Activated naive CD4-positive, alpha-beta T cell treated with anti-CD3 and anti-CD28 coated beads, Interleukin-2, amount 50 U/mL, for 24 hours (primary cell): Measurements from ENCODE around the gene ADGRL2.
"Not testable (repeated sequence)": the region's sequence is repeated elsewhere in the genome, so short reads cannot be mapped to it uniquely, and the experiment has no call there.

Experiments
- H3K27ac Mint-ChIP-seq: one replicate; pipeline ENCODE4 v1.8.0; 2021; ENCODE audit warnings: mild to moderate bottlenecking, mixed read lengths
- H3K27me3 Mint-ChIP-seq: one replicate; pipeline ENCODE4 v1.8.0; 2021; ENCODE audit warnings: mixed read lengths
- H3K36me3 Mint-ChIP-seq: one replicate; pipeline ENCODE4 v1.8.0; 2021; ENCODE audit warnings: mixed read lengths
- H3K4me1 Mint-ChIP-seq: one replicate; pipeline ENCODE4 v1.8.0; 2021; ENCODE audit warnings: mixed read lengths
- H3K4me3 Mint-ChIP-seq: one replicate; pipeline ENCODE4 v1.8.0; 2021; ENCODE audit warnings: mild to moderate bottlenecking, mixed read lengths
- H3K9me3 Mint-ChIP-seq: one replicate; pipeline ENCODE4 v1.8.0; 2021; ENCODE audit warnings: mixed read lengths

Gene ADGRL2

DNA sequence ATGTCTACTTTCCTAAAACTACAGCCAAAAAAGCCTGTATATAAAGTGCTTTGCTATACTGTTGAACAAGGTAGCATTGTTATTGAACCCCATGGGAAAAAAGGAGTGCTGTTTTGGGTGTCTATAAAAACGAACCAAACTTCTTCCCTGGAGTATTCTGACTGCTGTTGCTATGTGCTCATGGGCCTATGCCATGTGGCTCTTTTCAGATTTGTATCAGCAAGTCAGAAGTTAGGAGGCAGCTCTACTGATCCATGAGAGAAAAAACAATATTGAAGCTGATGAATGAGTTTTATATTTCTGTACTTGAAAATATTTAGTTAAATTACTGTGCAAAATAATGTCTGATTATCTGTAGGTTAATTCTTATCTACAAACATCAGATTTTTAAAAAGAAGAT, 66.5 kb downstream of the ADGRL2 start:
- H3K4me3 Mint-ChIP-seq = no peak overlapping the region
- no peaks in the 10 kb centered on the region for H3K36me3 Mint-ChIP-seq
- no peak overlapping the region for H3K27ac Mint-ChIP-seq
- H3K27me3 Mint-ChIP-seq = no peaks in the 10 kb centered on the region
- H3K4me1 Mint-ChIP-seq = no peaks in the 10 kb centered on the region
- no peaks in the 10 kb centered on the region for H3K9me3 Mint-ChIP-seq

DNA sequence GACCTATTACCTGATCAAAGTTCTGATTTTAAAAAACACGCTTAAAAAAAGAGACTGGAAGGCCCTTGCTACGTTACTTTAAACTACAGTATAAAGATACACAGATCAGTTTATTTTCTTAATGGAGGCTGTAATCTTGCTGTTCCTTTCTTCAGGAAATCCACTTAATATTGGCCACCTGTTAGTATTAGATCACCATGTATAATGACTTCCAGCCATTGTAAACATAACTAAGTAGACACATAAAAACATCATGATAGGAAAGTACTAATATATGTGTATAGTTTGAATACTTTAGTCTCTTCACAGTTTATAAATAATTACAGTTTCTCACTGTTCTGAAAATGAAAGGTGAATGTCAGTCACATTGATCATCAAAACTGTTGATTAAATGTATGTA, 68.6 kb downstream of the ADGRL2 start:
- Mint-ChIP-seq H3K27ac (no peak overlapping the region), H3K27me3 (no peaks in the 10 kb centered on the region), H3K4me1 (no peaks in the 10 kb centered on the region), H3K9me3 (no peaks in the 10 kb centered on the region), H3K4me3 (no peak overlapping the region), H3K36me3 (no peaks in the 10 kb centered on the region)

DNA sequence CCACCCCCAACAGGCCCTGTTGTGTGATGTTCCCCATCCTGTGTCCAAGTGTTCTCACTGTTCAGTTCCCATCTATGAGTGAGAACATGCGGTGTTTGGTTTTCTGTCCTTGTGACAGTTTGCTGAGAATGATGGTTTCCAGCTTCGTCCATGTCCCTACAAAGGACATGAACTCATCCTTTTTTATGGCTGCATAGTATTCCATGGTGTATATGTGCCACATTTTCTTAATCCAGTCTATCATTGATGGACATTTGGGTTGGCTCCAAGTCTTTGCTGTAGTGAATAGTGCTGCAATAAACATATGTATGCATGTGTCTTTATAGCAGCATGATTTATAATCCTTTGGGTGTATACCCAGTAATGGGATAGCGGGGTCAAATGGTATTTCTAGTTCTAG, 70.4 kb downstream of the ADGRL2 start:
- H3K27me3 Mint-ChIP-seq, H3K27ac Mint-ChIP-seq, H3K36me3 Mint-ChIP-seq, H3K4me3 Mint-ChIP-seq, H3K4me1 Mint-ChIP-seq, H3K9me3 Mint-ChIP-seq: not testable (repeated sequence)

DNA sequence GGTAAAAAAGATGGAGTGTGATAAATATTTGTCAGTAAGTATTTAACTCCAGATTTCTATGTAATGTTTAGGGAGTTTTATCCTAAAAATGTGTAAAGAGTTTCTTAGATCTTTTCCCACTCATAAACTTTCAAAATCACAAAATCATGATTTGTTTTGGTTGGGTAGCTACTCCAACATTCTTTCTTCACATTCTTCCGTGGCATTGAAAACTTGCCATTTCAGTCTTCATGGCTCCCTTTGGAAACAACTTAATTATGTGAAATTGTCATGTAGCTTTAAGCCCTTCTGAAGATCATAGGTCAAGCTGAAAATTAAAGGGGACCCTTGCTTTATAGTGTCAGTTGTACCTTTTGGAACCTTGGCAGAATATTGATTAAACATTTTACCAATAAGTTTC, 73.2 kb downstream of the ADGRL2 start:
- Mint-ChIP-seq H3K27me3 (no peaks in the 10 kb centered on the region), H3K4me1 (no peaks in the 10 kb centered on the region), H3K27ac (no peak overlapping the region), H3K36me3 (no peaks in the 10 kb centered on the region), H3K9me3 (no peaks in the 10 kb centered on the region), H3K4me3 (no peak overlapping the region)

DNA sequence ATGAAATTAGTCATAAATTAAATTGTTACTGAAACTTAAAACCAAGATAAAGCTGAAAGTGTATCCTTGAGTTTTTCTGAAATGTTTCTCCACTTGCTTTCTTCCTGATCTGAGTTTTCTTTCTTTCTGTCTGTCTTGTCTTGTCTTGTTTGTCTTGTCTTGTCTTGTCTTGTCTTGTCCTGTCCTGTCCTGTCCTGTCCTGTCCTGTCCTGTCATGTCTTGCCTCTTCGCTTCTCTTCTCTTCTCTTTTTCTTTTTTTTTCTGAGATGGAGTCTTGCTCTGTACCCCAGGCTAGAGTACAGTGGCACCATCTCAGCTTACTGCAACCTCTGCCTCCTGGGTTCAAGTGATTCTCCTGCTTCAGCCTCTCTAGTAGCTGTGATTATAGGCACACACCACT, 73.7 kb downstream of the ADGRL2 start:
- Mint-ChIP-seq H3K27ac (peak overlapping the region; percentile 76), H3K4me3 (no peak overlapping the region), H3K9me3 (no peaks in the 10 kb centered on the region), H3K36me3 (no peaks in the 10 kb centered on the region), H3K4me1 (no peaks in the 10 kb centered on the region), H3K27me3 (no peaks in the 10 kb centered on the region)

DNA sequence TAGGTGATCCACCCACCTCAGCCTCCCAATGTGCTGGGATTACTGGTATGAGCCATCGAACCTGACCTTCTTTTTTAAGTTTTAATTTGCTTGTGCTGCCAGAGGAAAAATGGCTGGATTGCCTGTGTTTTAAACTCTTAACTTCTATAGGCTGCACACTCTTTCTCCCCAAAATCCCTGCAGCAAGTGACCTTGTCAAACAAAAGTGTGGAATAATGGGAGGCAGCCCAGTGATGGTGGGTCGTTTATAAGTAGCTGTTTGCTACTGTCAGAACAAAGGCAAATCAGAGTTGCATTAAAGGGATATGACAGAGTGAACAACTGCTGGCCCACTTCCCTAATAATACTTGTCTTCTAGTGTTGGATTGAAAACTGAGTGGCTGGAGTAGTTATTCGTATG, 74.2 kb downstream of the ADGRL2 start:
- no peak overlapping the region for H3K27ac Mint-ChIP-seq
- H3K4me1 Mint-ChIP-seq = no peaks in the 10 kb centered on the region
- no peaks in the 10 kb centered on the region for H3K9me3 Mint-ChIP-seq
- no peak overlapping the region for H3K4me3 Mint-ChIP-seq
- H3K36me3 Mint-ChIP-seq = no peaks in the 10 kb centered on the region
- no peaks in the 10 kb centered on the region for H3K27me3 Mint-ChIP-seq

DNA sequence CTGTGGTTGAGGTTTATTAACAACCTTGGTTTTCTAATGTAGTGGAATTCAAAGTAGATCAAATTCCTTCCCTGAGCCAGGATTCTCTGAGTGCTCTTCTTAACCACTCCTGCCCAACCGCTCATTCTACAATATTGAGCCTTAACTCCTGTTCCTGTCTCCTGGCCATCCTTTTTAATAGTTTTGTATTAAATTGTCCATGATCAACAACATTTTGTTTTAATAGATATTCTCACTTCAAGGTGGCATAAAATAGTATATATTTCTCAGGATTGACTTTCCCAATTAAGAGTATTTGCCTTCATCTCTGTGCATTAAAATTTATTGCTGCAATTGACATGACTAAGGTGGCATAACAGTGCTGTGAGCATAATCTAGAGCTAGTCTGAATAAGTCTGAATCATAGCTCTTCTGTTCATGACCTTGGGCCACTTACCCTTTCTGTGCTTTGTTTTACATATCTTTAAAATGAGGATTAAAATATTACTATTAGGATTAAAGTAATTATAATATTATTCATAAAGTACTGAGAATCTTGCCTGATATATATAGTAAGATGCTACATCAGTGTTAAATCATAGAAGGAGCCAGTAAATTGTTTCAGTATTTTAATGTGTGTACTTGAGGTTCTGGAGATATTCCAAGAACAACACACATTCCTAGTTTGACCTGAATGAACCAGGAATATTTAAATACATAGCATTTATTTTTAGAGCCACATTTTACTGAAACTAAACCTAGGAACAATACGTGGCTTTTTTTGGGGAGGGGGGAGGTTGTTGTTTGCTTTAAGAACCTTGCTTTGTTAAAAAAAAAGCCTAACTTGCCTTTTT, 76.4 kb downstream of the ADGRL2 start:
- Mint-ChIP-seq H3K27me3 (no peaks in the 10 kb centered on the region), H3K9me3 (no peaks in the 10 kb centered on the region), H3K4me1 (no peaks in the 10 kb centered on the region), H3K4me3 (no peak overlapping the region), H3K36me3 (no peaks in the 10 kb centered on the region), H3K27ac (no peak overlapping the region)

DNA sequence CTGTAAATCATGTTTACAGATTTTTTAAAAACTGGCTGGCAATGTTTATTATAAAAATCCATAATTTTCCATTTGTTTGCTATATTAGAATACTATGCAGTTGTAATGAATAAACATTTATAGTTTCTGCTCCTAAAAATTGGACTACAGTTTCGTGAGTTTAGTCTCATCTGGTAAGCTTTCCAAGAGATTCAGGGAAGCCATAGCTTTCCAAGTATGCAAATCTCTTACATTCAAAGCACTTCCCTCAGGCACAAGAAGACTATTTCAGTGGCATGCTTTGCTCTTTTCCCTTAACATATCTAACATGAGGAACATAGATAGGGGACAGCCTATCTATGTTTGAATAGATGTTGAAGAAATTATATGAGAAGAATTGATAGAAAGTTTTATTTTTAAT, 77.2 kb downstream of the ADGRL2 start:
- Mint-ChIP-seq H3K27ac (no peak overlapping the region), H3K27me3 (no peaks in the 10 kb centered on the region), H3K36me3 (no peaks in the 10 kb centered on the region), H3K9me3 (no peaks in the 10 kb centered on the region), H3K4me1 (no peaks in the 10 kb centered on the region), H3K4me3 (no peak overlapping the region)

DNA sequence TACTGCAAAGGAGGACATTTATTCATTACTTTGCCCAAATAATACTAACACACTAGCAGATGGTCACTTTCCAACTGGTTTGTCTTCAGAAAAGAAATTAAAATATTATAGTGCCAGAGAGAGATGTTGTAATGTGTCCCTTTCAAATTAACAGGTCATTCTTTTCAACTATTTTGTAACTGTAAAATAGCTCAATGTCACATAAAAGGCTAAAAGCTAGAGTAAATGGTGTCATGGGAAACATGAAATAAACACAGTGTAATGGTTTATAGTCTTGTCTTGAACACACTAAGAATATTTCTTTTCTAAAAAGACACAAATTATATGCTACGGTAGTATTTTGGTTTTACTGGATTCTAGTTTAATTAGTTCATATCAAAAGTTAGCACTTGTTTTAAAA, 77.8 kb downstream of the ADGRL2 start:
- H3K4me1 Mint-ChIP-seq = no peaks in the 10 kb centered on the region
- H3K36me3 Mint-ChIP-seq = no peaks in the 10 kb centered on the region
- H3K27me3 Mint-ChIP-seq = no peaks in the 10 kb centered on the region
- H3K9me3 Mint-ChIP-seq = no peaks in the 10 kb centered on the region
- H3K4me3 Mint-ChIP-seq = no peak overlapping the region
- no peak overlapping the region for H3K27ac Mint-ChIP-seq

DNA sequence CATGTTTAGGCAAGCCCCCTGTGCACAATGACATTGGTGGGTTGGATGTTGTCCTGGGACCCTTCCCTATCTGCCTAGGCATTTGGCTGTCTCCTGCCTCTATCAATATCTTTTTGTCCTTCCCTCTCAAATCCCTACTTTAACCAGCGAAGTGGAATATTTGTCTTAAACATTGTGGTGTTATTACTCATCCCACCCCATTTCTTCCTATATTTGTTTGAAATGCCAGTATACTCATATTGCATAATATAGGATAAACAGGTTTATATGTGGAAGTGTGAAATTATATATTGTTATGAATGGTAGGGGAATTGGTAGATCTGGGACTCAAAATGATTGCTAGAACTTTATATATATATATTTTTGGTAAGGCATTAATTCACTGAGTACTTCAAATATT, 80.0 kb downstream of the ADGRL2 start:
- H3K4me3 Mint-ChIP-seq = no peak overlapping the region
- no peak overlapping the region for H3K27ac Mint-ChIP-seq
- H3K36me3 Mint-ChIP-seq = no peaks in the 10 kb centered on the region
- no peaks in the 10 kb centered on the region for H3K27me3 Mint-ChIP-seq
- no peaks in the 10 kb centered on the region for H3K4me1 Mint-ChIP-seq
- no peaks in the 10 kb centered on the region for H3K9me3 Mint-ChIP-seq

DNA sequence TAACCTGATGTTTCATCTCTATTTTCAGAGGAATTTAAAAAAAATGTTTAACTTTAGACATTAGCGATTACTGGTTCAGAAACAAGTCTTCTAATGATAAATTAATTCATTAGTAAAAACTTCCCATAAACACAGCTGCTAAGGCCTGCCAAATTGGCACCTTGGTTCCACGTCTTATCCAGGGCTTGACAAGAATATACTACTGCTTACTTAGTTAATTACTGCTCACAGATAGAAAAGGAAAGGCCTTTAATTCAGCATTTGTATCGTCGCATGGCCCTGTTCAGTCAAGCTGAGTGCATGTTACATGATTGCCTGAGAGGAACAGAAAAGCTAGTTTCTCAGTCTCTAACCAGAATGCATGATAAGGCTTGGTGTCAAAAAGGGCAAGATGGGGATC, 84.6 kb downstream of the ADGRL2 start:
- Mint-ChIP-seq H3K27me3 (no peaks in the 10 kb centered on the region), H3K4me1 (no peaks in the 10 kb centered on the region), H3K4me3 (no peak overlapping the region), H3K27ac (no peak overlapping the region), H3K36me3 (no peaks in the 10 kb centered on the region), H3K9me3 (no peaks in the 10 kb centered on the region)

DNA sequence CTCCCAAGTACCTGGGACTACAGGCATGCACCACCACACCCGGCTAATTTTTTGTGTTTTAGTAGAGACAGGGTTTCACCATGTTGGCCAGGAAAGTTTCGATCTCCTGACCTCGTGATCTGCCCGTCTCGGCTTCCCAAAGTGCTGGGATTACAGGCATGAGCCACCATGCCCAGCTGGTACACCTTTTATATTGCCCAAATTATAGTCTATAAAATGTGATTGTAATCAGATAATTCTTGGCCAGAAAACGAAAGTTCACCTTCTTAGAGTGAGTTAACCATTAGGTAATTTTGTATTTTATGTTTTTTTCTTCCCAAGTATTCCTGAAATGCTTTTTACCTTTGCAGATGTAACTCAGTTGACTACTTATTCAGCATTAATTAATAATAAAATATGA, 85.6 kb downstream of the ADGRL2 start:
- not testable (repeated sequence) for H3K9me3 Mint-ChIP-seq, H3K4me3 Mint-ChIP-seq, H3K4me1 Mint-ChIP-seq, H3K36me3 Mint-ChIP-seq, H3K27me3 Mint-ChIP-seq, H3K27ac Mint-ChIP-seq

DNA sequence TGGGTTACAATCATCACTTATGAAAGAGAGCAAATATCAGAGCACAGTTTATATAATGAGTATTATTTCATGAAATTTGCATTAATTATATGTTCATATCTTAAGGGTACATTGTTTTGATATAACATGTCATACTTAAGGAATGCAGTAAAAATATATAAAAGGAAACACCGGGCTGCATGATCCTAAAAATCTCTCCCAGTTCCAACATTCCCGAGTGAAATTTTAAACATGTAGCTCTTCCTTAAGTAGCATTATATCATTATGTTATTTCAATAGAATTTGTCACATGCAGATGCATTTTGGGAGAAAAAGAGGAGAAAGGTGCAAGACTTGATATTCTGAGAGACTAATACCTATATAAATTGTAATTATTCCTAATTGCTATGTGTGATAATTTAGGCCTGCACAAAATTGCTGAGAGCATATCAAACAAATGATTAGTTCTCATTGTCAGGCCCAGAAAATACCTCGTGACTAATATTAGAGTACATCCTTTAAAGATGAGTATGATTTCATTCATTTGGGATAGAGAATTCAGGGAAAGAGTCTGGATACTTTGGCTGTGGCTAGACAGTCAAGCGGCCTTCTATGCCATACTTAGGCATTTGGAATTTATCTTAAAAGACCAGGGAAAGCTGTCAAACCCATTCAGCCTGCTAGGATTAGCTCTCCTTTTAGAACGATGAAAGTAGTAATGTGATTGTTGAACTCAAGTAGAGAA, 86.8 kb downstream of the ADGRL2 start:
- Mint-ChIP-seq H3K4me3 (no peak overlapping the region), H3K27me3 (no peaks in the 10 kb centered on the region), H3K36me3 (no peaks in the 10 kb centered on the region), H3K9me3 (no peaks in the 10 kb centered on the region), H3K4me1 (no peaks in the 10 kb centered on the region), H3K27ac (no peak overlapping the region)

DNA sequence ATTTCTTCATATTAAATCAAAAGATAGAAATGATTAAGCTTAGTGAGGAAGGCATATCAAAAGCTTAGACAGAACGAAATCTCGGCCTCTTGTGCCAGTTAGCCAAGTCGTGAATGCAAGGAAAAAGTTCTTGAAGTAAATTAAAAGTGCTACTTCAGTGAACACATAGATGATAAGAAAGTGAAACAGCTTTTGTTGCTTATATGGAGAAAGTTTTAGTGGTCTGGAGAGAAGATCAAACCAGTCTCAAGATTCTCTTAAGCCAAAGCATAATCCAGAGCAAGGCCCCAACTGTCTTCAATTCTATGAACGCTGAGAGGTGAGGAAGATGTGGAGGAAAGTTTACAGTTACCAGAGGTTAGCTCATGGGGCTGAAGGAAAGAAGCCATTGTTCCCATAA, 88.4 kb downstream of the ADGRL2 start:
- H3K9me3 Mint-ChIP-seq = no peaks in the 10 kb centered on the region
- no peak overlapping the region for H3K27ac Mint-ChIP-seq
- no peaks in the 10 kb centered on the region for H3K27me3 Mint-ChIP-seq
- H3K36me3 Mint-ChIP-seq = no peaks in the 10 kb centered on the region
- no peak overlapping the region for H3K4me3 Mint-ChIP-seq
- H3K4me1 Mint-ChIP-seq = no peaks in the 10 kb centered on the region

DNA sequence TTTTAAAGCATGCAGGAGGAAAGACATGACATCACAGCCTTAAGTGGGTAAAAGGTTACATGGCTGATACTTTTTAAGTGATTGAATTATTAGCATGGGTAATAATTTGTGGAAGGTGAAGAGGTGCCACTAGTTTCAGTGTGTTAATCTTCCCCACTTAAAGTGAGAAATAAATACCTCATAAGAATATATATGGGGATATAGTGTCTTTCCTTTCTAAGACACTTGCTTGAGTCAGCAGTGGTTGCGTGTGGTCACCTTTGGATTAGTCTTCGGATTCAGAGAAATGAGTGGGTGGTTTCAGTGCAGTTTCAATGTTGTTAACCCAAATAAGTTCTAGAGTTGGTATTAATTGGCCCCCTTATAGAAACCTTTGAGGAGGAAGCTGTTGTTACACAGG, 94.1 kb downstream of the ADGRL2 start:
- Mint-ChIP-seq H3K9me3 (no peaks in the 10 kb centered on the region), H3K4me1 (no peaks in the 10 kb centered on the region), H3K27me3 (no peaks in the 10 kb centered on the region), H3K36me3 (no peaks in the 10 kb centered on the region), H3K4me3 (no peak overlapping the region), H3K27ac (no peak overlapping the region)

DNA sequence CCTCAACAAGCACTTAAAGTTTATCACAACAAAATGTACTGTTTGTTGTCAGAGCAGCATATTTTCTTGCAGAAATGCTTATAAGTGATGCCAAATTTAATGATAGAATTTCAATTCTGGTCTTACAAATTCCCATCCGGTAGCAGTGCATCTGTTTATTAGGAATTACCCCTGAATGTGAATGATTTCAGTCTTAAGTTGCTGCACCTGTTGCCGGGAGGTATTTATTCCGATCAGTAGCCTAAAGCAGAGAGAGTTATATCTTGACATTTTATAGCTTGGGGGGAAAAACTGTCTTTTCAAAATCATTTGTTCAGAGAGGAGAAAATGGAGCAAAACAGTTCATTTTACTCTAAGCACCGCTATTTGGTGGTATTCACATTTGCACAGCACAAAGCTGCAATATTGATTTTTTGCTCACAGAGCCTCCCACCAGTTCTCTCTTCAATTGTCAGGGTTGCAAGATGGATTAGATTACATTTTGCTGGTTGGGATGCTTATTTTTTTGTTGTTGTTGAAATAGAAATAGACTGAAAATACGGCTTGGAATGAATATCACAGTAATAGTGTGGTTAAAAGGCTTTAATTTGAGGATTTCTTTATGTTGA, 98.6 kb downstream of the ADGRL2 start:
- H3K4me3 Mint-ChIP-seq = no peak overlapping the region
- H3K27ac Mint-ChIP-seq = no peak overlapping the region
- no peaks in the 10 kb centered on the region for H3K36me3 Mint-ChIP-seq
- H3K27me3 Mint-ChIP-seq = no peaks in the 10 kb centered on the region
- H3K9me3 Mint-ChIP-seq = no peaks in the 10 kb centered on the region
- no peaks in the 10 kb centered on the region for H3K4me1 Mint-ChIP-seq
